MCF 10A (cell line): ENCODE measurements around the gene HSD17B12. TPM values are rescaled to one million over a fixed set of nuclear protein-coding genes. Genes with fewer than 3 reads are reported as not detected.
"Not testable (repeated sequence)": the region's sequence is repeated elsewhere in the genome, so short reads cannot be mapped to it uniquely, and the experiment has no call there.

ENCODE experiments used
- BruUV-seq: library from RNA; stranded (reverse); fragments of 400-500 nt; replicated peaks from 2 replicates; lab custom pipeline; 2021; lab: Mats Ljungman, UMichigan
- CTCF ChIA-PET: fragments of 300-600 bp; sonication (Branson Sonifier 250); formaldehyde crosslinking; extraction: SDS; loops from one replicate; lab custom pipeline; 2021; ENCODE audit warnings: antibody characterized with exemption, inconsistent platforms; lab: Yijun Ruan, JAX
- POLR2A ChIA-PET: fragments of 300-600, 350-650 bp; sonication (Branson Sonifier 250); formaldehyde crosslinking; extraction: SDS; loops from one replicate; lab custom pipeline; 2020; ENCODE audit warnings: antibody characterized with exemption, inconsistent platforms; lab: Yijun Ruan, JAX
- DNase-seq: peaks from one replicate; pipeline ENCODE4 v3.0.0-alpha.2; 2018; ENCODE audit not compliant: unreplicated experiment
- H3K27ac Mint-ChIP-seq: one replicate; pipeline ENCODE4 v1.8.0; 2022; ENCODE audit warnings: mild to moderate bottlenecking, low read depth, mixed read lengths; ENCODE audit not compliant: unreplicated experiment
- H3K27me3 Mint-ChIP-seq: one replicate; pipeline ENCODE4 v1.8.0; 2022; ENCODE audit warnings: mixed read lengths; ENCODE audit not compliant: insufficient read depth, unreplicated experiment
- H3K36me3 Mint-ChIP-seq: one replicate; pipeline ENCODE4 v1.8.0; 2022; ENCODE audit warnings: mild to moderate bottlenecking, moderate library complexity, mixed read lengths; ENCODE audit not compliant: insufficient read depth, unreplicated experiment
- H3K4me1 Mint-ChIP-seq: one replicate; pipeline ENCODE4 v1.8.0; 2022; ENCODE audit warnings: mixed read lengths; ENCODE audit not compliant: insufficient read depth, unreplicated experiment
- H3K4me3 Mint-ChIP-seq: one replicate; pipeline ENCODE4 v1.8.0; 2022; ENCODE audit warnings: mild to moderate bottlenecking, moderate library complexity, mixed read lengths; ENCODE audit not compliant: unreplicated experiment
- H3K9me3 Mint-ChIP-seq: one replicate; pipeline ENCODE4 v1.8.0; 2022; ENCODE audit warnings: mixed read lengths; ENCODE audit not compliant: unreplicated experiment
- CTCF ChIP-seq: fragments of 200-600 bp; IDR thresholded peaks from one replicate; pipeline ENCODE4 v1.8.0; 2022; ENCODE audit warnings: antibody characterized with exemption, mild to moderate bottlenecking; ENCODE audit not compliant: unreplicated experiment
- intact Hi-C: fragments of 100-400 bp; cut with micrococcal nuclease; formaldehyde crosslinking; loops from 2 replicates; pipeline ENCODE4 v1.14.1; 2022
- total RNA-seq: library from RNA; stranded (reverse); gene quantifications from 2 replicates; pipeline ENCODE4 v1.2.3, GENCODE V29; 2022

HSD17B12 gene
- total RNA-seq, 1 experiment from 2014 or later: 117 TPM

GRCh38 chr11:43649921-43650320, 30.6 kb upstream of the HSD17B12 start:
- Mint-ChIP-seq H3K9me3 (peaks cover 7% of the 10 kb centered on the region), H3K4me3 (no peak overlapping the region), H3K27me3 (no peaks in the 10 kb centered on the region), H3K36me3 (no peaks in the 10 kb centered on the region), H3K27ac (no peak overlapping the region), H3K4me1 (no peaks in the 10 kb centered on the region)
- TF ChIP-seq CTCF: no peak
- intact Hi-C loops: no loop called here
- DNase-seq: no peak
- POLR2A ChIA-PET: no interaction called here
- no TSS peak for BruUV-seq
- CTCF ChIA-PET: no interaction called here

- H3K27me3 Mint-ChIP-seq: peaks cover 19% of the 10 kb centered on the region
- BruUV-seq, DNase-seq, intact Hi-C loops, H3K36me3 Mint-ChIP-seq, H3K9me3 Mint-ChIP-seq, POLR2A ChIA-PET, H3K4me3 Mint-ChIP-seq, H3K27ac Mint-ChIP-seq, H3K4me1 Mint-ChIP-seq: not testable (repeated sequence)
- CTCF ChIA-PET: interaction anchor here (0.6 kb wide), 1 partner anchor 14 kb away, joined by 3 read pairs; no protein-coding TSS in a partner anchor
Observed at GRCh38 chr11:43663018-43663417, 17.5 kb upstream of the HSD17B12 start.

- intact Hi-C loops: no loop called here
- TF ChIP-seq CTCF: no peak
- CTCF ChIA-PET: no interaction called here
- POLR2A ChIA-PET: no interaction called here
- Mint-ChIP-seq H3K4me3 (no peak overlapping the region), H3K27me3 (peaks cover 12% of the 10 kb centered on the region), H3K36me3 (no peaks in the 10 kb centered on the region), H3K27ac (no peak overlapping the region), H3K4me1 (no peaks in the 10 kb centered on the region), H3K9me3 (no peaks in the 10 kb centered on the region)
- BruUV-seq: no TSS peak
- no peak for DNase-seq
Observed at GRCh38 chr11:43664295-43664694, 16.2 kb upstream of the HSD17B12 start.

GRCh38 chr11:43671284-43671683, 9.3 kb upstream of the HSD17B12 start:
- H3K36me3 Mint-ChIP-seq, H3K9me3 Mint-ChIP-seq, BruUV-seq, DNase-seq, intact Hi-C loops, H3K4me1 Mint-ChIP-seq, H3K4me3 Mint-ChIP-seq, H3K27ac Mint-ChIP-seq, H3K27me3 Mint-ChIP-seq: not testable (repeated sequence)
- POLR2A ChIA-PET: interaction anchor here (0.8 kb wide), 1 partner anchor 9 kb away, joined by 4 read pairs; the partner anchor contains the start of gene HSD17B12
- CTCF ChIA-PET: interaction anchor here (0.7 kb wide), 1 partner anchor 64 kb away, joined by 3 read pairs; no protein-coding TSS in a partner anchor

- no peak for DNase-seq
- no peak overlapping the region for H3K27ac Mint-ChIP-seq
- H3K4me3 Mint-ChIP-seq: no peak overlapping the region
- no peak for TF ChIP-seq CTCF
- H3K36me3 Mint-ChIP-seq: no peaks in the 10 kb centered on the region
- no peaks in the 10 kb centered on the region for H3K27me3 Mint-ChIP-seq
- H3K9me3 Mint-ChIP-seq: no peaks in the 10 kb centered on the region
- BruUV-seq: no TSS peak
- ChIA-PET POLR2A (interaction anchor here (0.7 kb wide), 1 partner anchor 123 kb away, joined by 4 read pairs; no protein-coding TSS in a partner anchor), CTCF (interaction anchor here (0.6 kb wide), 1 partner anchor 91 kb away, joined by 3 read pairs; no protein-coding TSS in a partner anchor)
- intact Hi-C loops: no loop called here
- H3K4me1 Mint-ChIP-seq: no peaks in the 10 kb centered on the region
Observed at GRCh38 chr11:43674560-43674959, 6.0 kb upstream of the HSD17B12 start.
